HepG2 (cell line): ENCODE data around the gene TBC1D22A. TPM values are rescaled to one million over a fixed set of nuclear protein-coding genes. Genes with fewer than 3 reads are reported as not detected.

Experiments
- GLMP ChIP-seq: sonication (generic); formaldehyde crosslinking; IDR thresholded peaks from 2 replicates; pipeline ENCODE4 v1.9.0; 2021; ENCODE audit warnings: missing genetic modification reagents, mild to moderate bottlenecking, borderline replicate concordance
- THAP7 ChIP-seq: sonication (generic); formaldehyde crosslinking; IDR thresholded peaks from 2 replicates; pipeline ENCODE4 v1.8.1; 2023; ENCODE audit warnings: mild to moderate bottlenecking, missing genetic modification reagents
- ZNF263 ChIP-seq: sonication (generic); formaldehyde crosslinking; IDR thresholded peaks from 2 replicates; pipeline ENCODE4 v1.4.0; 2020; ENCODE audit warnings: missing genetic modification reagents
- ZNF318 ChIP-seq: sonication (generic); formaldehyde crosslinking; IDR thresholded peaks from 2 replicates; pipeline ENCODE4 v1.4.0; 2020; ENCODE audit warnings: mild to moderate bottlenecking, missing genetic modification reagents
- ZNF576 ChIP-seq: sonication (generic); formaldehyde crosslinking; IDR thresholded peaks from 2 replicates; pipeline ENCODE4 v1.4.0; 2020; ENCODE audit warnings: mild to moderate bottlenecking, missing genetic modification reagents
- ZNF644 ChIP-seq: IDR thresholded peaks from 2 replicates; pipeline ENCODE4 v1.6.1; 2016; ENCODE audit warnings: low read depth
- ZNF776 ChIP-seq: sonication (generic); formaldehyde crosslinking; IDR thresholded peaks from 2 replicates; pipeline ENCODE4 v1.4.0; 2020; ENCODE audit warnings: mild to moderate bottlenecking, missing genetic modification reagents
- ZNF781 ChIP-seq: sonication (generic); formaldehyde crosslinking; IDR thresholded peaks from 2 replicates; pipeline ENCODE4 v1.5.1; 2020; ENCODE audit warnings: borderline replicate concordance, mild to moderate bottlenecking, missing genetic modification reagents; ENCODE audit errors: not compliant biosample characterization
- ZNF879 ChIP-seq: sonication (generic); formaldehyde crosslinking; IDR thresholded peaks from 2 replicates; pipeline ENCODE4 v1.8.1; 2023; ENCODE audit warnings: missing genetic modification reagents
- polyA plus RNA-seq, 8 experiments: library from polyadenylated mRNA; depleted of rRNA in 3 of 8; stranded (reverse) in 7 of 8; unstranded in 1 of 8; fragments of >200 nt; fragmentation: Illumina TruSeq in 4 of 8; extraction: Trizol in 4 of 8; gene quantifications; 2 replicates each; pipeline versions ENCODE4 v1.2.1 to v1.2.3, GENCODE V29; 2011 to 2016; ENCODE audit warnings: low read depth in 4 of 8, missing spikeins in 1 of 8, mixed read lengths in 1 of 8; ENCODE audit not compliant: insufficient read depth in 1 of 8
- total RNA-seq, 5 experiments: library from RNA; depleted of rRNA; stranded (reverse); fragments of >200 nt; fragmentation: Illumina TruSeq; extraction: Trizol; gene quantifications; 2 replicates each; pipeline ENCODE4 v1.2.3, GENCODE V29; 2016; ENCODE audit warnings: low read depth in 1 of 5
- TF ChIP-seq, protein P1 (sequence below): sonication (generic); formaldehyde crosslinking; IDR thresholded peaks from 2 replicates; pipeline ENCODE4 v1.4.0; 2020; ENCODE audit warnings: missing genetic modification reagents

TBC1D22A gene
- total and polyA plus RNA-seq, 2 of the 13 experiments (the other 11 are each of a cell fraction or from before 2014, with no cell fraction given) = 17.3 to 18.0 TPM

DNA sequence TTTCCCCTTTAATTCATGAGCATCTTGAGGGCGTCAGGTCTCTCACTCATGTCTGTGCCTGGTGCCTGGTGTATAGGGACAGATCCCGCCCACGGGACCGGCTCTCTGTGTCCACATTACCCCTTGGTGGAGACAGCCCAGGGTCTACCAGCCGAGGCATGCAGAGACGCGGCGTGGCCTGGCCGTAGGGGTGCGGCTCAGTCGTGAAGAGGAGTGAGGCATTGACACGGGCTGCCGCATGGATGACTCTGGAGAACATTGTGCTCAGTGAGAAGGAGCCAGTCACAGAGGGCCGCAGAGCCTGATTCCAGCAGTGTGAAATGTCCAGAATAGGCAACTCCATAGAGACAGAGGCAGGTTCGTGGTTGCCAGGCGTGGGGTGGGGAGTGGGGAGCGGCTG lies 209.8 kb downstream of the TBC1D22A start (continued):
- TF ChIP-seq ZNF318 (no peak), ZNF263 (CRISPR knock-in tag) (no peak), THAP7 (CRISPR knock-in tag) (no peak), ZNF781 (no peak), GLMP (CRISPR knock-in tag) (no peak), ZNF776 (CRISPR knock-in tag) (no peak), ZNF644 (CRISPR knock-in tag) (no peak), ZNF576 (CRISPR knock-in tag) (no peak), ZNF879 (CRISPR knock-in tag) (no peak)
- TF ChIP-seq, protein P1, sequence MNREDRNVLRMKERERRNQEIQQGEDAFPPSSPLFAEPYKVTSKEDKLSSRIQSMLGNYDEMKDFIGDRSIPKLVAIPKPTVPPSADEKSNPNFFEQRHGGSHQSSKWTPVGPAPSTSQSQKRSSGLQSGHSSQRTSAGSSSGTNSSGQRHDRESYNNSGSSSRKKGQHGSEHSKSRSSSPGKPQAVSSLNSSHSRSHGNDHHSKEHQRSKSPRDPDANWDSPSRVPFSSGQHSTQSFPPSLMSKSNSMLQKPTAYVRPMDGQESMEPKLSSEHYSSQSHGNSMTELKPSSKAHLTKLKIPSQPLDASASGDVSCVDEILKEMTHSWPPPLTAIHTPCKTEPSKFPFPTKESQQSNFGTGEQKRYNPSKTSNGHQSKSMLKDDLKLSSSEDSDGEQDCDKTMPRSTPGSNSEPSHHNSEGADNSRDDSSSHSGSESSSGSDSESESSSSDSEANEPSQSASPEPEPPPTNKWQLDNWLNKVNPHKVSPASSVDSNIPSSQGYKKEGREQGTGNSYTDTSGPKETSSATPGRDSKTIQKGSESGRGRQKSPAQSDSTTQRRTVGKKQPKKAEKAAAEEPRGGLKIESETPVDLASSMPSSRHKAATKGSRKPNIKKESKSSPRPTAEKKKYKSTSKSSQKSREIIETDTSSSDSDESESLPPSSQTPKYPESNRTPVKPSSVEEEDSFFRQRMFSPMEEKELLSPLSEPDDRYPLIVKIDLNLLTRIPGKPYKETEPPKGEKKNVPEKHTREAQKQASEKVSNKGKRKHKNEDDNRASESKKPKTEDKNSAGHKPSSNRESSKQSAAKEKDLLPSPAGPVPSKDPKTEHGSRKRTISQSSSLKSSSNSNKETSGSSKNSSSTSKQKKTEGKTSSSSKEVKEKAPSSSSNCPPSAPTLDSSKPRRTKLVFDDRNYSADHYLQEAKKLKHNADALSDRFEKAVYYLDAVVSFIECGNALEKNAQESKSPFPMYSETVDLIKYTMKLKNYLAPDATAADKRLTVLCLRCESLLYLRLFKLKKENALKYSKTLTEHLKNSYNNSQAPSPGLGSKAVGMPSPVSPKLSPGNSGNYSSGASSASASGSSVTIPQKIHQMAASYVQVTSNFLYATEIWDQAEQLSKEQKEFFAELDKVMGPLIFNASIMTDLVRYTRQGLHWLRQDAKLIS (CRISPR knock-in tag) = no peak
